Measurements from ENCODE around the gene LAMA4. TPM values are rescaled to one million over a fixed set of nuclear protein-coding genes. Genes with fewer than 3 reads are reported as not detected.

LAMA4 gene
- total RNA-seq, 2 experiments from 2014 or later = not detected

- Mint-ChIP-seq H3K4me1 (ENCODE audit: low read depth) (peaks cover 19% of the 10 kb centered on the region), H3K27ac (no peak overlapping the region), H3K36me3 (no peaks in the 10 kb centered on the region), H3K9me3 (no peaks in the 10 kb centered on the region), H3K4me3 (no peak overlapping the region), H3K27me3 (peaks cover 36% of the 10 kb centered on the region)
- ChIA-PET CTCF (interaction anchor here (1.2 to 6.2 kb wide), 4 partner anchors 9 to 149 kb away, joined by 3 to 133 read pairs (median 19); partner anchors contain the start of genes FAM229B and TUBE1), POLR2A (interaction anchor here (1.0 kb wide), 1 partner anchor 73 kb away, joined by 3 read pairs; the partner anchor contains the start of genes FAM229B and TUBE1)
- no peak for DNase-seq
- intact Hi-C loops (cut with micrococcal nuclease) = loop anchor here (10.0 kb wide), 1 partner anchor 436 kb away; no protein-coding TSS in a partner anchor
These were observed 93.6 kb downstream of the LAMA4 start for GRCh38 chr6:112160745-112161144.

- no peak for DNase-seq
- Mint-ChIP-seq H3K27me3 (peaks cover 23% of the 10 kb centered on the region), H3K9me3 (no peaks in the 10 kb centered on the region), H3K4me1 (ENCODE audit: low read depth) (peaks cover 22% of the 10 kb centered on the region), H3K27ac (no peak overlapping the region), H3K4me3 (no peak overlapping the region), H3K36me3 (no peaks in the 10 kb centered on the region)
- POLR2A ChIA-PET = no interaction called here
- intact Hi-C loops (cut with micrococcal nuclease) = no loop called here
- CTCF ChIA-PET = interaction anchor here (0.8 kb wide), 1 partner anchor 70 kb away, joined by 3 read pairs; the partner anchor contains the start of genes FAM229B and TUBE1
These were observed 97.7 kb downstream of the LAMA4 start for GRCh38 chr6:112156668-112157067.

DNA sequence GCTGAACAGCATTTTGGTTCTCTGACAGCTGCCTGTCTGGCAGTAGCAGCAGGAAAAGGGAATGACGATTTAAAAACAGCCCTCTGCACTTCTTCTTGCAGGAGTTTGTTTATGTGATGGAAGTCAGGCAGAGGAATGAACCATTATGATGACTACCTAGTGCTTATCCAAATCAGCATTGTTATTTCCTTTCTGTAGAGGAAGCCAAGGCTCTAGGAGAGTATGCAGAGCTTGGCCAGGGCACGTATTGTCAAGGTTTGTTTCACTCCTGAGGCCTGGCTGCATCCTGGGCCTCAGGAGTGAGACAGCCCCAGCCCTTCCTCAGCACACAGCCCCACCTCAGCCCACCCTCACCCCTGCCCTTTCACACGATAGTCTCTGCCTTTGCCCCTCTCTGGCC lies 98.5 kb downstream of the LAMA4 start:
- Mint-ChIP-seq H3K4me1 (ENCODE audit: low read depth) (peaks cover 22% of the 10 kb centered on the region), H3K27ac (no peak overlapping the region), H3K36me3 (no peaks in the 10 kb centered on the region), H3K4me3 (no peak overlapping the region), H3K27me3 (peaks cover 21% of the 10 kb centered on the region), H3K9me3 (no peaks in the 10 kb centered on the region)
- no peak for DNase-seq
- intact Hi-C loops (cut with micrococcal nuclease) = loop anchor here (1.0 to 2.0 kb wide), 4 partner anchors 7 to 139 kb away; partner anchors contain the start of genes FAM229B and TUBE1
- CTCF ChIA-PET = interaction anchor here (0.8 to 1.4 kb wide), 2 partner anchors 11 to 69 kb away, joined by 3 to 4 read pairs; partner anchors contain the start of genes FAM229B and TUBE1
- POLR2A ChIA-PET = no interaction called here

- Mint-ChIP-seq H3K27me3 (peaks cover 18% of the 10 kb centered on the region), H3K27ac (peak overlapping the region; percentile 67), H3K9me3 (no peaks in the 10 kb centered on the region), H3K4me1 (ENCODE audit: low read depth) (peaks cover 25% of the 10 kb centered on the region), H3K4me3 (no peak overlapping the region), H3K36me3 (no peaks in the 10 kb centered on the region)
- intact Hi-C loops (cut with micrococcal nuclease) = loop anchor here (1.0 to 2.0 kb wide), 4 partner anchors 9 to 138 kb away; partner anchors contain the start of genes FAM229B and TUBE1
- no peak for DNase-seq
- ChIA-PET POLR2A (no interaction called here), CTCF (interaction anchor here (0.6 to 1.4 kb wide), 6 partner anchors 9 to 112 kb away, joined by 3 to 12 read pairs (median 3); partner anchors contain the start of genes FAM229B and TUBE1)
These were observed 99.7 kb downstream of the LAMA4 start for GRCh38 chr6:112154711-112155110.

GRCh38 chr6:112153926-112154607 lies 100.3 kb downstream of the LAMA4 start:
- POLR2A ChIA-PET = no interaction called here
- intact Hi-C loops (cut with micrococcal nuclease) = loop anchor here (2.0 kb wide), 3 partner anchors 35 to 137 kb away; partner anchors contain the start of genes FAM229B and TUBE1
- H3K4me3 Mint-ChIP-seq = no peak overlapping the region
- peaks cover 12% of the 10 kb centered on the region for H3K27me3 Mint-ChIP-seq
- DNase-seq = no peak
- peak overlapping the region; percentile 67 for H3K27ac Mint-ChIP-seq
- no peaks in the 10 kb centered on the region for H3K9me3 Mint-ChIP-seq
- CTCF ChIA-PET = interaction anchor here (0.6 to 1.4 kb wide), 5 partner anchors 9 to 111 kb away, joined by 3 to 12 read pairs (median 3); partner anchors contain the start of genes FAM229B and TUBE1
- H3K4me1 Mint-ChIP-seq (ENCODE audit: low read depth) = peaks cover 25% of the 10 kb centered on the region
- H3K36me3 Mint-ChIP-seq = no peaks in the 10 kb centered on the region

GRCh38 chr6:112150363-112150762 lies 104.0 kb downstream of the LAMA4 start:
- peak; percentile 14 for DNase-seq
- no peak overlapping the region for H3K27ac Mint-ChIP-seq
- H3K36me3 Mint-ChIP-seq = no peaks in the 10 kb centered on the region
- peaks cover 18% of the 10 kb centered on the region for H3K4me1 Mint-ChIP-seq (ENCODE audit: low read depth)
- ChIA-PET POLR2A (no interaction called here), CTCF (interaction anchor here (1.8 kb wide), 1 partner anchor 13 kb away, joined by 5 read pairs; no protein-coding TSS in a partner anchor)
- intact Hi-C loops (cut with micrococcal nuclease) = no loop called here
- H3K27me3 Mint-ChIP-seq = peaks cover 11% of the 10 kb centered on the region
- H3K9me3 Mint-ChIP-seq = no peaks in the 10 kb centered on the region
- H3K4me3 Mint-ChIP-seq = no peak overlapping the region

GRCh38 chr6:112149719-112150263 lies 104.6 kb downstream of the LAMA4 start:
- Mint-ChIP-seq H3K27me3 (peaks cover 11% of the 10 kb centered on the region), H3K4me3 (no peak overlapping the region), H3K9me3 (no peaks in the 10 kb centered on the region), H3K27ac (no peak overlapping the region), H3K36me3 (no peaks in the 10 kb centered on the region), H3K4me1 (ENCODE audit: low read depth) (peaks cover 16% of the 10 kb centered on the region)
- ChIA-PET CTCF (interaction anchor here (1.1 kb wide), 1 partner anchor 13 kb away, joined by 3 read pairs; no protein-coding TSS in a partner anchor), POLR2A (no interaction called here)
- intact Hi-C loops (cut with micrococcal nuclease) = no loop called here
- no peak for DNase-seq

DNA sequence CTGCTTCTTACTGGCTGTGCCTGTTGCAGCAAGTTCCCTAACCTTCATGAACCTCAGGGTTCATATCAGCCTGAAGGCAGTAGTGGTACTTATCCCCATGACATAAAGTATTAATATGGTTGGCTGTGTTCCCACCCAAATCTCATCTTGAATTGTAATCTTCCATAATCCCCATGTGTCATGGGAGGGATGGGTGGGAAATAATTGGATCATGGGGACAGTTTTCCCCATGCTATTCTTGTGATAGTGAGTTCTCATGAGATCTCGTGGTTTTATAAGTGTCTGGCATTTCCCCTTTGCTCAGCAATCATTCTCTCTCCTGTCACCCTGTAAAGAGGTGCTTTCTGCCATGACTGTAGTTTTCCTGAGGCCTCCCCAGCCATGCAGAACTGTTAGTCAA lies 105.1 kb downstream of the LAMA4 start:
- H3K4me1 Mint-ChIP-seq (ENCODE audit: low read depth) = peaks cover 11% of the 10 kb centered on the region
- no peak for DNase-seq
- H3K27ac Mint-ChIP-seq = no peak overlapping the region
- H3K36me3 Mint-ChIP-seq = no peaks in the 10 kb centered on the region
- H3K4me3 Mint-ChIP-seq = no peak overlapping the region
- CTCF ChIA-PET = interaction anchor here (1.1 kb wide), 1 partner anchor 14 kb away, joined by 3 read pairs; no protein-coding TSS in a partner anchor
- H3K9me3 Mint-ChIP-seq = no peaks in the 10 kb centered on the region
- H3K27me3 Mint-ChIP-seq = peaks cover 11% of the 10 kb centered on the region
- intact Hi-C loops (cut with micrococcal nuclease) = no loop called here
- POLR2A ChIA-PET = no interaction called here

DNA sequence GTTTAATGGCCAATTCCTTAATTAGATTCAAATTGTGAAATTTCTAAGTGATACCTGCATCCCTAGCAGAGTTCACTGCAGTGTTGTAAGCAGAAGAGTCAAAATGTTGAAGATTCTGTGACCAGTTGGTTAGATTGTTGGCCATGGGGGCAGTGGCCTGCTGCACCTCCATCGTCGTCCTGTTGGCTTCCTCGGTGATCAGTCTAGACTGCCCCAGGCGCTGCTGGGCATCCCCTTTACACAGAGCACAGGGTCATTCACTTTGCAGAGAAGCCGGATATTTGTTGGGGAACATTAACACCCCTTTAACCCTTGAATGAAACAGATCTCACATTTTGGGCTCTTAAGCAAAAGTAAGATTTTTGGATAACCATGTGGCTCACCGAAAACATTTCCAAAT lies 106.3 kb downstream of the LAMA4 start:
- Mint-ChIP-seq H3K9me3 (no peaks in the 10 kb centered on the region), H3K27ac (no peak overlapping the region), H3K4me3 (no peak overlapping the region), H3K4me1 (ENCODE audit: low read depth) (peaks cover 3% of the 10 kb centered on the region), H3K27me3 (peaks cover 9% of the 10 kb centered on the region), H3K36me3 (no peaks in the 10 kb centered on the region)
- intact Hi-C loops (cut with micrococcal nuclease) = no loop called here
- ChIA-PET CTCF (interaction anchor here (1.3 kb wide), 1 partner anchor 15 kb away, joined by 9 read pairs; no protein-coding TSS in a partner anchor), POLR2A (no interaction called here)
- no peak for DNase-seq

DNA sequence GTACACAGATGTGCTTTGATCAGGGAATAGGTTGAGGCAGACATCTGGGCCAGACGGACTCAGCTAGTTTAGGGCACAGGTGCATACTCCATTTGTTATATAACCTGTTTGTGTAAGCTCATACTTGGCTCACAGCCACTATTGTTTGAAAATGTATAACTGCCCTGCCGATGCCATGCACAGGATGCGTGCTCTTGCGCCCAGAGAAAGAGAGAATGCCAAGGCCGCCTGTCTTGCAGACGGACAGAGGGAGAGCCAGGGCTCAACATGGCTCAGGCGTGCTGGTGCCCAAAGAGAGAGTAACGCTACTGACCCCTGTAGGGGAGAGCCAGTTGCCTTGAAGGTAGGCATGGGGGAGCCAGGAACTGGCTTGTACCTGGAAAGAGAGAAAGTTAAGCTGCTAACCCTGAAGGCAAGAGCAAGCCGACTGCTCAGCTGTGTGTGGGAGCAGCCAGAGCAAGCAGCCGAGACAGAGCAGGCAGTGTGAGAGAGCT lies 109.2 kb downstream of the LAMA4 start:
- POLR2A ChIA-PET = no interaction called here
- intact Hi-C loops (cut with micrococcal nuclease) = no loop called here
- peaks cover 6% of the 10 kb centered on the region for H3K4me1 Mint-ChIP-seq (ENCODE audit: low read depth)
- H3K27me3 Mint-ChIP-seq = peaks cover 4% of the 10 kb centered on the region
- CTCF ChIA-PET = interaction anchor here (1.3 to 3.0 kb wide), 3 partner anchors 18 to 166 kb away, joined by 3 to 18 read pairs (median 6); no protein-coding TSS in a partner anchor
- no peak overlapping the region for H3K27ac Mint-ChIP-seq
- no peak overlapping the region for H3K4me3 Mint-ChIP-seq
- H3K36me3 Mint-ChIP-seq = no peaks in the 10 kb centered on the region
- DNase-seq = no peak
- H3K9me3 Mint-ChIP-seq = no peaks in the 10 kb centered on the region

GRCh38 chr6:112144145-112144926 lies 110.0 kb downstream of the LAMA4 start:
- no peaks in the 10 kb centered on the region for H3K36me3 Mint-ChIP-seq
- H3K27ac Mint-ChIP-seq = no peak overlapping the region
- intact Hi-C loops (cut with micrococcal nuclease) = no loop called here
- peaks cover 4% of the 10 kb centered on the region for H3K27me3 Mint-ChIP-seq
- ChIA-PET CTCF (interaction anchor here (1.3 to 3.0 kb wide), 3 partner anchors 19 to 167 kb away, joined by 3 to 18 read pairs (median 6); no protein-coding TSS in a partner anchor), POLR2A (no interaction called here)
- H3K4me1 Mint-ChIP-seq (ENCODE audit: low read depth) = peaks cover 6% of the 10 kb centered on the region
- no peak for DNase-seq
- H3K9me3 Mint-ChIP-seq = no peaks in the 10 kb centered on the region
- H3K4me3 Mint-ChIP-seq = no peak overlapping the region
